Inflammatory macrophage treated with lipopolysaccharide for 4 hours (primary cell): Measurements from ENCODE around the gene LDB1.

ENCODE experiments used
- DNase-seq: peaks from one replicate; pipeline ENCODE4 v3.0.0-alpha.2; 2020

The LDB1 gene

GRCh38 chr10:102059987-102060386, 60.2 kb downstream of the LDB1 start:
- no peak for DNase-seq
